H9 (cell line): ENCODE results near the gene ANTXR2. TPM values are rescaled to one million over a fixed set of nuclear protein-coding genes. Genes with fewer than 3 reads are reported as not detected.

ENCODE experiments used
- DNase-seq: peaks from one replicate; pipeline ENCODE4 v3.0.0-alpha.2; 2017
- H2AFZ ChIP-seq: one replicate; pipeline ENCODE4 v1.6.1; 2013; ENCODE audit warnings: mild to moderate bottlenecking, low read length, control low read depth, moderate library complexity
- H2AK5ac ChIP-seq: 2 replicates; pipeline ENCODE4 v1.6.1; 2013; ENCODE audit warnings: low read length, control low read depth, mixed read lengths; ENCODE audit not compliant: insufficient read length
- H2BK120ac ChIP-seq: one replicate; pipeline ENCODE4 v1.6.1; 2013; ENCODE audit warnings: low read depth, mild to moderate bottlenecking, low read length, control low read depth, inconsistent platforms; ENCODE audit not compliant: poor library complexity, severe bottlenecking
- H2BK12ac ChIP-seq: 2 replicates; pipeline ENCODE4 v1.6.1; 2013; ENCODE audit warnings: low read length, control low read depth, mixed read lengths, low read depth; ENCODE audit not compliant: insufficient read length
- H2BK15ac ChIP-seq: 2 replicates; pipeline ENCODE4 v1.6.1; 2013; ENCODE audit warnings: low read depth, low read length, control low read depth
- H2BK20ac ChIP-seq: one replicate; pipeline ENCODE4 v1.6.1; 2013; ENCODE audit warnings: low read depth, mild to moderate bottlenecking, low read length, control low read depth, inconsistent platforms; ENCODE audit not compliant: poor library complexity, severe bottlenecking
- H2BK5ac ChIP-seq: 2 replicates; pipeline ENCODE4 v1.6.1; 2013; ENCODE audit warnings: low read length, control low read depth, mixed read lengths; ENCODE audit not compliant: insufficient read length
- H3K14ac ChIP-seq: 2 replicates; pipeline ENCODE4 v1.6.1; 2013; ENCODE audit warnings: low read length, control low read depth; ENCODE audit not compliant: insufficient read depth
- H3K18ac ChIP-seq: 2 replicates; pipeline ENCODE4 v1.6.1; 2013; ENCODE audit warnings: low read depth, mild to moderate bottlenecking, mixed read lengths, low read length, control low read depth; ENCODE audit not compliant: insufficient read length
- H3K23ac ChIP-seq: 2 replicates; pipeline ENCODE4 v1.6.1; 2013; ENCODE audit warnings: low read length, control low read depth, mixed read lengths, low read depth; ENCODE audit not compliant: insufficient read length
- H3K23me2 ChIP-seq: 2 replicates; pipeline ENCODE4 v1.6.1; 2013; ENCODE audit warnings: low read depth, mild to moderate bottlenecking, mixed read lengths, low read length, control low read depth; ENCODE audit not compliant: insufficient read length, poor library complexity, severe bottlenecking
- H3K27ac ChIP-seq: 2 replicates; pipeline ENCODE4 v1.5.1; 2013; ENCODE audit warnings: low read length, control low read depth, mixed read lengths, low read depth; ENCODE audit not compliant: insufficient read length
- H3K27me3 ChIP-seq: 2 replicates; pipeline ENCODE4 v1.6.1; 2013; ENCODE audit warnings: low read length, control low read depth, inconsistent platforms; ENCODE audit not compliant: insufficient read depth
- H3K4ac ChIP-seq: 2 replicates; pipeline ENCODE4 v1.6.1; 2013; ENCODE audit warnings: low read depth, mild to moderate bottlenecking, control low read depth, inconsistent platforms, low read length, moderate library complexity
- H3K4me1 ChIP-seq: 2 replicates; pipeline ENCODE4 v1.6.1; 2013; ENCODE audit warnings: low read length, control low read depth, inconsistent platforms; ENCODE audit not compliant: insufficient read depth
- H3K4me2 ChIP-seq: 2 replicates; pipeline ENCODE4 v1.6.1; 2013; ENCODE audit warnings: low read length, control low read depth, mixed read lengths; ENCODE audit not compliant: insufficient read length, insufficient read depth
- H3K56ac ChIP-seq: 2 replicates; pipeline ENCODE4 v1.6.1; 2013; ENCODE audit warnings: low read depth, mild to moderate bottlenecking, mixed read lengths, low read length, control low read depth; ENCODE audit not compliant: insufficient read length
- H3K79me1 ChIP-seq: 2 replicates; pipeline ENCODE4 v1.6.1; 2013; ENCODE audit warnings: low read depth, mild to moderate bottlenecking, moderate library complexity, low read length, control low read depth, inconsistent platforms; ENCODE audit not compliant: insufficient read depth, poor library complexity, severe bottlenecking
- H3K79me2 ChIP-seq: 2 replicates; pipeline ENCODE4 v1.6.1; 2013; ENCODE audit warnings: low read length, control low read depth, inconsistent platforms; ENCODE audit not compliant: insufficient read depth
- H3K9ac ChIP-seq: 2 replicates; pipeline ENCODE4 v1.6.1; 2013; ENCODE audit warnings: low read length, control low read depth, mixed read lengths; ENCODE audit not compliant: insufficient read length; ENCODE audit errors: extremely low read depth
- H3K9me3 ChIP-seq: one replicate; pipeline ENCODE4 v1.6.1; 2013; ENCODE audit warnings: low read depth, low read length, inconsistent platforms; ENCODE audit not compliant: control insufficient read depth
- H3T11ph ChIP-seq: one replicate; pipeline ENCODE4 v1.6.1; 2013; ENCODE audit warnings: mild to moderate bottlenecking, low read length, control low read depth, inconsistent platforms
- H4K20me1 ChIP-seq: one replicate; pipeline ENCODE4 v1.6.1; 2013; ENCODE audit not compliant: control insufficient read depth, insufficient read length, insufficient read depth
- H4K5ac ChIP-seq: 2 replicates; pipeline ENCODE4 v1.6.1; 2013; ENCODE audit warnings: low read depth, mild to moderate bottlenecking, mixed read lengths, low read length, control low read depth; ENCODE audit not compliant: insufficient read length
- H4K8ac ChIP-seq: replicated peaks from 2 replicates; pipeline ENCODE4 v1.6.1; 2013; ENCODE audit warnings: low read length, control low read depth, mixed read lengths, low read depth; ENCODE audit not compliant: insufficient read length
- H4K91ac ChIP-seq: 2 replicates; pipeline ENCODE4 v1.6.1; 2013; ENCODE audit warnings: low read depth, mild to moderate bottlenecking, moderate library complexity, mixed read lengths, low read length, control low read depth; ENCODE audit not compliant: insufficient read length
- H3K27ac Mint-ChIP-seq, 3 experiments: 2 replicates in 2 of 3; 3 replicates in 1 of 3; pipeline ENCODE4 v1.8.0; 2020 to 2021; ENCODE audit warnings: mixed read lengths in 3 of 3, mild to moderate bottlenecking in 1 of 3, moderate library complexity in 1 of 3
- H3K27me3 Mint-ChIP-seq: 2 replicates; pipeline ENCODE4 v1.8.0; 2021; ENCODE audit warnings: low read depth, mild to moderate bottlenecking, moderate library complexity, mixed read lengths
- H3K36me3 Mint-ChIP-seq, 3 experiments: 2 replicates in 2 of 3; 3 replicates in 1 of 3; pipeline ENCODE4 v1.8.0; 2020 to 2021; ENCODE audit warnings: low read depth in 3 of 3, mixed read lengths in 3 of 3; ENCODE audit not compliant: insufficient read depth in 1 of 3
- H3K4me1 Mint-ChIP-seq, 2 experiments: 2 replicates each; pipeline ENCODE4 v1.8.0; 2020; ENCODE audit warnings: mixed read lengths in 2 of 2
- H3K4me3 Mint-ChIP-seq, 2 experiments: 2 replicates in 1 of 2; 3 replicates in 1 of 2; pipeline ENCODE4 v1.8.0; 2020 to 2021; ENCODE audit warnings: mild to moderate bottlenecking in 2 of 2, mixed read lengths in 2 of 2, moderate library complexity in 1 of 2
- H3K9me3 Mint-ChIP-seq, 2 experiments: 2 replicates in 1 of 2; 3 replicates in 1 of 2; pipeline ENCODE4 v1.8.0; 2020; ENCODE audit warnings: mild to moderate bottlenecking in 2 of 2, mixed read lengths in 2 of 2, moderate library complexity in 1 of 2
- WGBS: extraction: QIAGEN DNeasy Blood & Tissue Kit; methylation state at CpG from one replicate; pipeline ENCODE4 v1.1.7; 2013; ENCODE audit warnings: missing lambda C conversion rate, low lambda C conversion rate, mixed read lengths; ENCODE audit not compliant: insufficient read length; ENCODE audit errors: extremely low coverage; 5-methylcytosine and 5-hydroxymethylcytosine counted together
- total RNA-seq: library from RNA; stranded (reverse); gene quantifications from 2 replicates; pipeline ENCODE4 v1.2.1, GENCODE V29; 2021
- TF ChIP-seq, protein P1 (sequence below): fragments of 200-600 bp; sonication (generic); conservative IDR thresholded peaks from 3 replicates; pipeline ENCODE4 v1.8.0; 2021; ENCODE audit warnings: antibody characterized with exemption, mild to moderate bottlenecking

The ANTXR2 gene
- total RNA-seq, 1 experiment from 2014 or later: 4.7 TPM

DNA sequence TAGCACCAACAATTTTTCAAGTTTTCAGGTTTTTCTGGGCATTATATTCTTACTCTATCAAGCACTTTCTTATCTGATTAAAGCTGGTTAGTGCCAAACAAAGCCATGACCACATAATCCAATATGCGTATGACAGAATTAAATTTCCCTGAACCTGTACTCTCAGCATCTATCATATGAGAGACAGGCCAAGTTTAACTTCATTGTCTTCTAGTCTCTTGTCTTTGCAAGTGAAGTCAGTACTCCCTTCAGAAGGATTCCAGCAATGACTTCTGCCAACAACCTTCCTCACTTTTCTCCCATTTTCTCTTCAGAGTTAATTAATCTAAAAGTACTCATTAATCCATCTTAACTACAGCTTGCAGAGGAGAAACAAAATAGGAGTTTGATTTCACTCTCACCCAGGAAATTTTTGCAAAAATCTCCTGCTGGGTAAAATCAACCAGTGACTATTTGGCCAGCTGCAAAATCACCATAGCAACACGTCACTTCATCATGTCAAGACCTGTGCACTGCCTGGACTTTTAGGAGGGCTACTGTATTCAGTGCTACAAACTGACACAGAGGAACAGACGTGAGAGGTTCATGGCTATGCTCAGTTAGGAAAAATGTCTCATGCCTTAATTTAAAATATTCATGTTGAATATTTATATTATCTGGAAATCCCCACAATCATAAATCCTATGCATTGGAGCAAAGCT lies 208.4 kb downstream of the ANTXR2 start:
- H3K14ac ChIP-seq: no peak overlapping the region
- H4K8ac ChIP-seq: no peak overlapping the region
- TF ChIP-seq, protein P1, sequence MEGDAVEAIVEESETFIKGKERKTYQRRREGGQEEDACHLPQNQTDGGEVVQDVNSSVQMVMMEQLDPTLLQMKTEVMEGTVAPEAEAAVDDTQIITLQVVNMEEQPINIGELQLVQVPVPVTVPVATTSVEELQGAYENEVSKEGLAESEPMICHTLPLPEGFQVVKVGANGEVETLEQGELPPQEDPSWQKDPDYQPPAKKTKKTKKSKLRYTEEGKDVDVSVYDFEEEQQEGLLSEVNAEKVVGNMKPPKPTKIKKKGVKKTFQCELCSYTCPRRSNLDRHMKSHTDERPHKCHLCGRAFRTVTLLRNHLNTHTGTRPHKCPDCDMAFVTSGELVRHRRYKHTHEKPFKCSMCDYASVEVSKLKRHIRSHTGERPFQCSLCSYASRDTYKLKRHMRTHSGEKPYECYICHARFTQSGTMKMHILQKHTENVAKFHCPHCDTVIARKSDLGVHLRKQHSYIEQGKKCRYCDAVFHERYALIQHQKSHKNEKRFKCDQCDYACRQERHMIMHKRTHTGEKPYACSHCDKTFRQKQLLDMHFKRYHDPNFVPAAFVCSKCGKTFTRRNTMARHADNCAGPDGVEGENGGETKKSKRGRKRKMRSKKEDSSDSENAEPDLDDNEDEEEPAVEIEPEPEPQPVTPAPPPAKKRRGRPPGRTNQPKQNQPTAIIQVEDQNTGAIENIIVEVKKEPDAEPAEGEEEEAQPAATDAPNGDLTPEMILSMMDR: no peak
- no peak overlapping the region for H2BK12ac ChIP-seq
- no peak overlapping the region for H2AFZ ChIP-seq
- H3T11ph ChIP-seq: no peak overlapping the region
- H3K27me3 ChIP-seq: no peaks in the 10 kb centered on the region; the same call in 1 of the 2 replicates
- H3K27ac ChIP-seq: no peak overlapping the region
- Mint-ChIP-seq H3K4me3 (no peak overlapping the region), H3K27ac (no peak overlapping the region), H3K9me3 (no peaks in the 10 kb centered on the region), H3K27me3 (no peaks in the 10 kb centered on the region), H3K4me1 (no peaks in the 10 kb centered on the region), H3K36me3 (no peaks in the 10 kb centered on the region)
- H3K9ac ChIP-seq: no peak overlapping the region
- no peak overlapping the region for H2BK120ac ChIP-seq
- H4K5ac ChIP-seq: no peak overlapping the region
- no peaks in the 10 kb centered on the region for H3K79me2 ChIP-seq
- H3K4me2 ChIP-seq: no peak overlapping the region
- no peak for DNase-seq
- H3K9me3 ChIP-seq: no peaks in the 10 kb centered on the region
- no peak overlapping the region for H2AK5ac ChIP-seq
- no peak overlapping the region for H3K18ac ChIP-seq
- no peaks in the 10 kb centered on the region for H4K20me1 ChIP-seq
- no peak overlapping the region for H2BK15ac ChIP-seq
- H3K23ac ChIP-seq: no peak overlapping the region
- no peak overlapping the region for H3K56ac ChIP-seq
- H2BK20ac ChIP-seq: no peak overlapping the region
- H3K4ac ChIP-seq: no peak overlapping the region
- no peak overlapping the region for H2BK5ac ChIP-seq
- WGBS: no CpG with 5 or more reads among the region's 3 CpGs
- H3K4me1 ChIP-seq: no peaks in the 10 kb centered on the region
- H3K23me2 ChIP-seq: no peaks in the 10 kb centered on the region
- H4K91ac ChIP-seq: no peak overlapping the region
- H3K79me1 ChIP-seq: no peaks in the 10 kb centered on the region
